Endothelial cell (in vitro differentiated cells): ENCODE measurements around the gene MPZL3. TPM values are rescaled to one million over a fixed set of nuclear protein-coding genes. Genes with fewer than 3 reads are reported as not detected.

Source experiments
- DNase-seq: peaks from one replicate; pipeline ENCODE4 v3.0.0; 2021; ENCODE audit warnings: low spot score
- H3K27ac Mint-ChIP-seq: one replicate; pipeline ENCODE4 v1.8.0; 2021; ENCODE audit warnings: mixed read lengths, inconsistent platforms; ENCODE audit not compliant: unreplicated experiment
- H3K27me3 Mint-ChIP-seq: one replicate; pipeline ENCODE4 v1.8.0; 2021; ENCODE audit warnings: mild to moderate bottlenecking, moderate library complexity, mixed read lengths, inconsistent platforms; ENCODE audit not compliant: unreplicated experiment
- H3K36me3 Mint-ChIP-seq: one replicate; pipeline ENCODE4 v1.8.0; 2021; ENCODE audit warnings: mild to moderate bottlenecking, low read depth, mixed read lengths, inconsistent platforms; ENCODE audit not compliant: unreplicated experiment
- H3K4me1 Mint-ChIP-seq: one replicate; pipeline ENCODE4 v1.8.0; 2021; ENCODE audit warnings: mild to moderate bottlenecking, mixed read lengths, inconsistent platforms; ENCODE audit not compliant: unreplicated experiment
- H3K4me3 Mint-ChIP-seq: one replicate; pipeline ENCODE4 v1.8.0; 2021; ENCODE audit warnings: mild to moderate bottlenecking, mixed read lengths, inconsistent platforms; ENCODE audit not compliant: unreplicated experiment
- H3K9me3 Mint-ChIP-seq: one replicate; pipeline ENCODE4 v1.8.0; 2021; ENCODE audit warnings: mixed read lengths, inconsistent platforms; ENCODE audit not compliant: unreplicated experiment
- total RNA-seq: library from RNA; stranded (reverse); fragmentation: NEBNext Ultra II Directional; extraction: Animal tissue kit (Norgen Biotek cat#: 25700); gene quantifications from one replicate; pipeline ENCODE4 v1.2.1, GENCODE V29; 2021; ENCODE audit not compliant: unreplicated experiment
- TF ChIP-seq, protein P1 (sequence below): fragments of 200-600 bp; sonication (generic); IDR thresholded peaks from one replicate; pipeline ENCODE4 v1.5.0; 2021; ENCODE audit warnings: antibody characterized with exemption; ENCODE audit not compliant: unreplicated experiment

MPZL3 gene
- total RNA-seq, 1 donor from 2014 or later = 10.7 TPM

DNA sequence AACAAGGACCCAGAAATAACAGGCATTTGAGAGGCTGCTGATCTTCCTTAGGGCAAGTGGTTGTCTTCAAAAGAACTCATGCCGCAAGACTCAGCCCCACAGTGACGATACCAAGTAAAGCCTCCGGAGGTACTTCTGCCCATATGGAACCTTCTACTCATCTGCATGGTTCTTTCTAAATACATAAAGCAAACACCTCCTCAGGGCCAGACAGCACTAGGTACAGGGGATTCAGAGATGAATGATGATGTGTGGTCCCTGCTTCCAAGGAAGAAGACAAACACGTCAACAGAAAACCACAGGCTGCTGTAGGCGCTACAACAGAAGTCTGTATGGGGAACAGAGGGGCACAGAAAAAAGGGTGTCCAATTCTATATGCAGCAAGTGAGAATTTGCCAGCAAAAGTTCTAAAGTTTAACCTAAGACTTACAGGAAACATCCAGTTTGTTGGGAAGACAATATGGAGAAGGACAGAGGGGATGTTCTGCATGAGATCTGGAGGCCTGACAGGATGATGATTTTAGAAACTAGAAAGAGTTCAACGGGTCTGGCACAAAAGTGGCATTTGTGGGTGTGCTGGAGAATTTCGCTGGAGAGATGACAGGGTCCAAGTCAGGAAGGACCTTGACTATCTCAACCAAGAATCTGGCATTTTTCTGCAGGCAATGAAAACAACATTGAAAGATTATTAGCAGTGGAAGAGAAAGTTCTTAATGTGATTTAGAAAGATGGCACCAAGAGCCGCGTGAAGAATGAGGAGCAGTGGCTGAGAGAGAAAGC, 51.1 kb downstream of the MPZL3 start:
- Mint-ChIP-seq H3K27me3 (no peaks in the 10 kb centered on the region), H3K36me3 (no peaks in the 10 kb centered on the region), H3K9me3 (no peaks in the 10 kb centered on the region), H3K27ac (no peak overlapping the region), H3K4me3 (no peak overlapping the region), H3K4me1 (peaks cover 3% of the 10 kb centered on the region)
- DNase-seq = no peak
- TF ChIP-seq, protein P1, sequence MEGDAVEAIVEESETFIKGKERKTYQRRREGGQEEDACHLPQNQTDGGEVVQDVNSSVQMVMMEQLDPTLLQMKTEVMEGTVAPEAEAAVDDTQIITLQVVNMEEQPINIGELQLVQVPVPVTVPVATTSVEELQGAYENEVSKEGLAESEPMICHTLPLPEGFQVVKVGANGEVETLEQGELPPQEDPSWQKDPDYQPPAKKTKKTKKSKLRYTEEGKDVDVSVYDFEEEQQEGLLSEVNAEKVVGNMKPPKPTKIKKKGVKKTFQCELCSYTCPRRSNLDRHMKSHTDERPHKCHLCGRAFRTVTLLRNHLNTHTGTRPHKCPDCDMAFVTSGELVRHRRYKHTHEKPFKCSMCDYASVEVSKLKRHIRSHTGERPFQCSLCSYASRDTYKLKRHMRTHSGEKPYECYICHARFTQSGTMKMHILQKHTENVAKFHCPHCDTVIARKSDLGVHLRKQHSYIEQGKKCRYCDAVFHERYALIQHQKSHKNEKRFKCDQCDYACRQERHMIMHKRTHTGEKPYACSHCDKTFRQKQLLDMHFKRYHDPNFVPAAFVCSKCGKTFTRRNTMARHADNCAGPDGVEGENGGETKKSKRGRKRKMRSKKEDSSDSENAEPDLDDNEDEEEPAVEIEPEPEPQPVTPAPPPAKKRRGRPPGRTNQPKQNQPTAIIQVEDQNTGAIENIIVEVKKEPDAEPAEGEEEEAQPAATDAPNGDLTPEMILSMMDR = no peak

DNA sequence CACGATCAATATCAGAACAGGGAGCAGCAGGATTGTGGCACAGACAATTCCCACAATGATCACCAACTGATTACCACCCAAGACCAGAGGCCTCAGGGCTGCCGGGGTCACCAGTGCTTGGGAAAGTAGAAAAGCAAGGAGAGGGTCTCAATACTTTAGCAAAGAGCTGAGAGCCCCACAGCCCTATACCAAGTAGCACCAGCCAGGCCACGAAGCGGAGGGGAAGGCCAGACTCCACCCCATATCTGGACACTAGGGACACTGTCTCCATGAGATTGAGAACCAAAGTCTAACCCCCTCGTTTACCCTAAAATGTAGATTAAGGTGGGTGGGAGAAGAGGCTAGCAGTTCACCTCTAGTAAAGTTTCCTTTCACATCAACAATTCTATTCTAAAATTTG, 51.7 kb downstream of the MPZL3 start:
- H3K4me3 Mint-ChIP-seq = no peak overlapping the region
- DNase-seq = no peak
- no peaks in the 10 kb centered on the region for H3K36me3 Mint-ChIP-seq
- no peaks in the 10 kb centered on the region for H3K27me3 Mint-ChIP-seq
- H3K27ac Mint-ChIP-seq = no peak overlapping the region
- TF ChIP-seq, protein P1 = no peak
- peaks cover 3% of the 10 kb centered on the region for H3K4me1 Mint-ChIP-seq
- H3K9me3 Mint-ChIP-seq = no peaks in the 10 kb centered on the region

DNA sequence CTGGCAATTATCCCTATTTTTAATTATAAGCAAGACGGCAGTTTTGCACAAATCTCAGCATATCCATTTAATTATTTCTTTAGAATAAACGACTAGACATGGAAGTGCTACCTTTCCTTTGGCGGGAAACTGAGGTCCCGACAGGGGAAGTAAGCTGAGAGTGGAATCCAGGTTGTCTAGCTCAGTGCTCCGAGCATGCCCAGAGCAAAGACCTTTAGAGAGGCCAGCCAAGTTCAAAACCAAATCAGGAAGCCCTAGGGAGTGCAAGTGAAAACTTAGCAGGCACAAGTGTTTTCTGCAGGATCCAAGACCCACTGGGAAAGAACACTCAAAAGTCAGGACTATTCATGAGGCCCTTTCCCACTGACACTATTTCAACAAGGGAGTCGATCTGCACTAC, 53.0 kb downstream of the MPZL3 start:
- Mint-ChIP-seq H3K4me3 (no peak overlapping the region), H3K4me1 (peaks cover 3% of the 10 kb centered on the region), H3K9me3 (no peaks in the 10 kb centered on the region), H3K36me3 (no peaks in the 10 kb centered on the region), H3K27me3 (no peaks in the 10 kb centered on the region), H3K27ac (no peak overlapping the region)
- TF ChIP-seq, protein P1 = no peak
- DNase-seq = no peak

DNA sequence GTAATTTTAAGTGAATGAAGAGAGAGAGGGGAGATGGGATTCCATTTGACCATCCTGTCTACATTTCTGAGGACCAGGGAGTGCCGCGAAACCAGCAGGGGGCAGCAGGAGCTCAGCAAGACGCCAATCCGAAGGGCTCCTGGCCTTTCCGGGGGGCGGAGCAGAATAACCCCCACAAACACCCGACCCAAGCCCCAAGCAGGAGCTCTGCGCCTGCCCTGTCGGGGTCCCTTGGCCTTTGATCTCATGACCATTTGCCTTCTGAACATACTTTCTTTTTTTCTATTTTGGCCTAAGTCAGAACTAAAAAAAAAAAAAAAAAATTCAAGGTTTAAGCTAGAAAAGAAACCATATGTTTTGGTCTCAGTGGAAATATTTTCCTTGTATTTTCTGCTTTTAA, 53.8 kb downstream of the MPZL3 start:
- TF ChIP-seq, protein P1 = peak; percentile 90
- no peaks in the 10 kb centered on the region for H3K9me3 Mint-ChIP-seq
- peak; percentile 81 for DNase-seq
- no peak overlapping the region for H3K4me3 Mint-ChIP-seq
- no peak overlapping the region for H3K27ac Mint-ChIP-seq
- H3K27me3 Mint-ChIP-seq = no peaks in the 10 kb centered on the region
- peaks cover 3% of the 10 kb centered on the region for H3K4me1 Mint-ChIP-seq
- no peaks in the 10 kb centered on the region for H3K36me3 Mint-ChIP-seq

DNA sequence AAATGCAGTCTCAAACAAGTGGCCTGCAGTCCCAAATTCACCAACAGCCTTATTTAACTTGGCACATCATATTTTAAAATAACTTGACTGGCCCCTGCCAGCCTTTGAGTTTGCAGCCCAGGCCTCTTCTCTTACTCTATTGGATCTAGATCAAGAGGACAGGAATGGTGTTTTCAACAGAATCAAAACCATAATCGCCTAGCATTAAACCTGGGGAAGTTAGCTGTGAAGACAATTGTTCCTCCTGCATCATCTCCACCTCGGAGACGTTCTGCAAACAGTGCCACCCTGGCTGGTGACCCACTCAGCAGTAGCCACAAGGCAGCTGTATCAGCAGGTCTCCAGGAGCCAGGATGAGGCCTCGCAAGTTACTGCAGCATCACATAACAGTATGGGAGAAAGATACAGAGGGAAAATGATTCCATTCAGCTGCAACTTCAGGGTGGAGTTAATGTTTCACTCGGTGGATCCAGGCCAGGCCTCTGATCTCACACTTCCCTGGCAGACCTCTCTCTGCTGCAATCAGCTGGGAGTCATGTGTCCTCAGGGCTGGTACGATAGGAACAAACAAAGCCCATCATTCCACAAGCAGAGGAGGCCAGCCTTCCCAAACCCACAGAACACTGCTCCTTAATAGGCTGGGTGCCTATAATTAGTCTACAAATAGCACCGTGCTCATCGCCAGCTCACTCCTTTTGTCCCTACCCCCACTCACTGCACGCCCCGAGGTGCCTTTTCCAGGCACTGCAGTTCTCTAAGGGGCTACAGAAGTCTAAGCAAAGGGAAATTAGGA, 57.1 kb downstream of the MPZL3 start:
- Mint-ChIP-seq H3K27me3 (peaks cover 6% of the 10 kb centered on the region), H3K4me3 (no peak overlapping the region), H3K4me1 (peaks cover 3% of the 10 kb centered on the region), H3K9me3 (no peaks in the 10 kb centered on the region), H3K36me3 (no peaks in the 10 kb centered on the region), H3K27ac (no peak overlapping the region)
- DNase-seq = no peak
- TF ChIP-seq, protein P1 = no peak
